RWPE2 (cell line): ENCODE results near the gene TTC1.

Experiments used
- ATAC-seq: fragments of 200-7000 bp; cut with Tn5 transposase; 3 replicates; pipeline ENCODE4 v1.9.1; 2021; ENCODE audit warnings: low read depth
- DNase-seq: peaks from one replicate; pipeline ENCODE4 v3.0.0-alpha.2; 2020; ENCODE audit warnings: low spot score
- H3K27ac ChIP-seq: fragments of 450-650 bp; 2 replicates; pipeline ENCODE4 v1.5.1; 2017; ENCODE audit warnings: mild to moderate bottlenecking; ENCODE audit not compliant: poor library complexity, severe bottlenecking
- H3K27me3 ChIP-seq: fragments of 250-450 bp; sonication (Bioruptor Pico); 2 replicates; pipeline ENCODE4 v1.5.1; 2021; ENCODE audit warnings: mild to moderate bottlenecking, moderate library complexity; ENCODE audit not compliant: insufficient read depth, poor library complexity, severe bottlenecking
- H3K36me3 ChIP-seq: fragments of 250-450 bp; sonication (Bioruptor Pico); 2 replicates; pipeline ENCODE4 v1.5.1; 2020; ENCODE audit warnings: low read depth, mild to moderate bottlenecking, moderate library complexity
- H3K4me1 ChIP-seq: fragments of 250-450 bp; sonication (Bioruptor Pico); 2 replicates; pipeline ENCODE4 v1.5.1; 2021; ENCODE audit warnings: mild to moderate bottlenecking, moderate library complexity; ENCODE audit not compliant: insufficient read depth, poor library complexity, severe bottlenecking
- H3K4me3 ChIP-seq: fragments of 250-450 bp; sonication (Bioruptor Pico); 2 replicates; pipeline ENCODE4 v1.5.1; 2021; ENCODE audit warnings: mild to moderate bottlenecking, moderate library complexity; ENCODE audit not compliant: severe bottlenecking
- H3K9me3 ChIP-seq: fragments of 250-450 bp; sonication (Bioruptor Pico); 2 replicates; pipeline ENCODE4 v1.5.1; 2021; ENCODE audit warnings: mild to moderate bottlenecking, moderate library complexity; ENCODE audit not compliant: severe bottlenecking
- TF ChIP-seq, protein P1 (sequence below): fragments of 450-650 bp; IDR thresholded peaks from one replicate; pipeline ENCODE4 v1.5.1; 2017; ENCODE audit warnings: mild to moderate bottlenecking, moderate library complexity; ENCODE audit not compliant: poor library complexity, severe bottlenecking

The TTC1 gene

DNA sequence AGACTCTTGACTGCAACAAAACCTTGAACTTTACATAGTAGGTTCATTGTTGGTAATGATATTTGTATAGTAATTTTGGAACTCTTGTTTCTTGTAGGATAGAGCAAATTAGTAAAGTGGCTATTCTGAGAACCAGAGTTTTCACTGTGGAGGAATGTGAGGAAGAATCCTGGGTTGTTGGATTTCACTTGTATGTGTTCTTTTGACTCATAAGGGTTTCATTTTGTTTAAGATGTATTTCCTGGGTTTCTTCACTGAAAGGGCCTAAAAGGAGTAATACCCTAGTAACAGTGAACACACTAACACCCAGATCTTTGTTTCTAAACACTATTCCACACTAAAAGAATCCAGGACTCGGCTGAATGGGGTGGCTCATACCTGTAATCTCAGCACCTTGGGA lies 20.1 kb downstream of the TTC1 start:
- no peak for ATAC-seq
- no peak for DNase-seq
- H3K27me3 ChIP-seq: no peaks in the 10 kb centered on the region
- H3K9me3 ChIP-seq: no peaks in the 10 kb centered on the region
- TF ChIP-seq, protein P1, sequence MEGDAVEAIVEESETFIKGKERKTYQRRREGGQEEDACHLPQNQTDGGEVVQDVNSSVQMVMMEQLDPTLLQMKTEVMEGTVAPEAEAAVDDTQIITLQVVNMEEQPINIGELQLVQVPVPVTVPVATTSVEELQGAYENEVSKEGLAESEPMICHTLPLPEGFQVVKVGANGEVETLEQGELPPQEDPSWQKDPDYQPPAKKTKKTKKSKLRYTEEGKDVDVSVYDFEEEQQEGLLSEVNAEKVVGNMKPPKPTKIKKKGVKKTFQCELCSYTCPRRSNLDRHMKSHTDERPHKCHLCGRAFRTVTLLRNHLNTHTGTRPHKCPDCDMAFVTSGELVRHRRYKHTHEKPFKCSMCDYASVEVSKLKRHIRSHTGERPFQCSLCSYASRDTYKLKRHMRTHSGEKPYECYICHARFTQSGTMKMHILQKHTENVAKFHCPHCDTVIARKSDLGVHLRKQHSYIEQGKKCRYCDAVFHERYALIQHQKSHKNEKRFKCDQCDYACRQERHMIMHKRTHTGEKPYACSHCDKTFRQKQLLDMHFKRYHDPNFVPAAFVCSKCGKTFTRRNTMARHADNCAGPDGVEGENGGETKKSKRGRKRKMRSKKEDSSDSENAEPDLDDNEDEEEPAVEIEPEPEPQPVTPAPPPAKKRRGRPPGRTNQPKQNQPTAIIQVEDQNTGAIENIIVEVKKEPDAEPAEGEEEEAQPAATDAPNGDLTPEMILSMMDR: no peak
- no peak overlapping the region for H3K27ac ChIP-seq
- H3K4me1 ChIP-seq: no peaks in the 10 kb centered on the region
- no peak overlapping the region for H3K4me3 ChIP-seq
- H3K36me3 ChIP-seq: peaks cover 65% of the 10 kb centered on the region

DNA sequence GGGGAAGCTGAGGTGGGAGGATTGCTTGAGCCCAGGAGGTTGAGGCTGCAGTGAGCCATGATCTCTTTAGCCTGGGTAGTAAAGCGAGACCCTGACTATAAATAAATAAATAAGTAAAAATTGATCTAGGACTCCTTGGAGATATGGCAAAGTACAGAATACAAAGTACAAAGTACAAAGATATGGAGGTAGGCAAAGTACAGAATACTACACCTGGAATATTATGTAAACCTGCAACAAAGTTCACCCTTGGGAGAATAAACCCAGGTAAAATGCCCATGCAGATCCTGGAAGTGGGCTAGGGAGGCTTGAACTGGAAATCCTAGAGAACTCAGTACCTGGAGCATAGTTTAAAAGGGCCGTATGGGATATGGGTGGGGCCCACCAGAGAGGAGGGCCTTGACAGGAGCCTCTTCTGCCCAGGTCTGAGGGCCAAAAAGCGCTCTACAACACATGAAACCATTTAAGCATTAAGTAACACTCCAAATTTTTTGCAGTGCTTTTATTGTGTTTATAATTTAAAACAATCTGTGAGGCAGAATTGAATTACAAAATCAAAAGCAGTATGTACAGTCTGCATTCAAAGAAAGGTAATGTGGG lies 20.7 kb downstream of the TTC1 start:
- Histone ChIP-seq H3K27me3 (no peaks in the 10 kb centered on the region), H3K9me3 (no peaks in the 10 kb centered on the region), H3K27ac (no peak overlapping the region), H3K36me3 (peaks cover 65% of the 10 kb centered on the region), H3K4me3 (no peak overlapping the region), H3K4me1 (no peaks in the 10 kb centered on the region)
- TF ChIP-seq, protein P1: no peak
- ATAC-seq: no peak
- no peak for DNase-seq

DNA sequence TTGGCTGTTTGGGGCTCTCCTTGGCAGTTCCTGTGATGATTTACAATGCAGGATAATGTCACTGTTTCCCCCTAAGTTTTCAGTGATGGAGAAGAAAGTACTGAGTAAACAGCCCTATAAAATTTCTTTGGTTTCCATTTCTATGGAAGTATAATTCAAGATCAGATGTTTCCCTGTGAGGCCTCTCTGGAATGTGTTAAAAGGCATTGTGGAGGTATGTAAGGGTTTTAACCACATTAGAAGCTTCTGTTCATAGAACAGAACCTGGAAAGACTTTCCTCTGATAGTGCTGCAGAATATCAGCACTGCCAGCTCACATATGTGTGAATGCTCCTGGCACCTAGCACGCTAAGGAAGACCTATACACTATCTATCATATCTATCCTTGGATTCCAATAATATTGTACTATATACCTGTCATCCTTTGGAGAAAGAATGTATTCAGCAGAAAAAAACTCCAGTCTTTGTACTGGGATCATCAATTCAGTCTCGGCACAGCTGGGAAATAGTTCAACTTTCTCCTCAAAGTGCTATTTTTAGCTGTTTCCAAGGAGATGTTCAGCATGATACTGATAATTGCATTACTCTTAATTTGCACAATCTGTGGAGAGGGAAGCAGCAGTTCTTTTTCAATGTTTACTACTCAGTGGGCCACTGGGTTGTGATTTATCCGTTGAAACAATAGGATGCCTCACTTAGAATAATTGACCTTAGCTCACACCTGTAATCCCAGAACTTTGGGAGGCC lies 21.9 kb downstream of the TTC1 start:
- Histone ChIP-seq H3K27ac (no peak overlapping the region), H3K4me1 (no peaks in the 10 kb centered on the region), H3K36me3 (peaks cover 74% of the 10 kb centered on the region), H3K9me3 (no peaks in the 10 kb centered on the region), H3K4me3 (no peak overlapping the region), H3K27me3 (no peaks in the 10 kb centered on the region)
- TF ChIP-seq, protein P1: no peak
- no peak for DNase-seq
- ATAC-seq: no peak

DNA sequence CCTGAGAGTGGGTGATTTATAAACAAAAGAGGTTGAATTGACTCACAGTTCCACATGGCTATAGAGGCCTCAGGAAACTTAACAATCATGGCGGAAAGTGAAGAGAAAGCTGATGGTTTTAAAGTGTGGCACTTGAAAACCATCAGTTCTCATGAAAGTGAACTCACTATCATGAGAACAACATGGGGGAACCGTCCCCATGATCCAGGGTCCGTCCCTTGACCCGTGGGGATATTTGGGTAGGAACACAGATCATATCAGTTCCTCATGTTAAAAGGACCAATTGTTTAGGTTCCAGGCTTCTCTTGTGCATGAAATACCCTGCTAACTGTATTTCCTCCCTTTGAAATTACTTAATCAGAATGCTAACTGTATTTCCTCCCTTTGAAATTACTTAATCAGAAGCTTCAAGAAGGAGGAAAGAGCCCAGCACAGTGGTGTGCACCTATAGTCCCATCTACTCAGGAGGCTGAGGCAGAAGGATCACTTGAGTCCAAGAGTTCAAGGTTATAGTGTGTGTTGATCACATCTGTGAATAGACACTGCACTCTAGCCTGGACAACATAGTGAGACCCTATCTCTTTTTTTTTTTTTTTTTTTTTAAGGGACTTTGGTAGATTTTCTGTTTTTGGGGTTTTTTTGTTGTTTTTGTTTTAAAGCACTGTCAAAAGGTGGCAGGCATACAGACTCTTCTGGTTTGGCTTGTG lies 24.8 kb downstream of the TTC1 start:
- no peaks in the 10 kb centered on the region for H3K4me1 ChIP-seq
- no peaks in the 10 kb centered on the region for H3K9me3 ChIP-seq
- ATAC-seq (no peak), DNase-seq (no peak)
- H3K36me3 ChIP-seq: peaks cover 82% of the 10 kb centered on the region
- TF ChIP-seq, protein P1: no peak
- H3K4me3 ChIP-seq: no peak overlapping the region
- H3K27ac ChIP-seq: no peak overlapping the region
- H3K27me3 ChIP-seq: no peaks in the 10 kb centered on the region
